Osteoblast (primary cell): Measurements from ENCODE around the gene GPR107. TPM values are rescaled to one million over a fixed set of nuclear protein-coding genes. Genes with fewer than 3 reads are reported as not detected.
A peak's percentile ranks its signal among the peaks of the same experiment; 100 is the strongest.

Experiments used
- DNase-seq: peaks from one replicate; pipeline ENCODE4 v3.0.0; 2011; ENCODE audit warnings: low spot score, mixed read lengths; ENCODE audit not compliant: insufficient read length; ENCODE audit errors: missing footprints
- H2AFZ ChIP-seq: 2 replicates; pipeline ENCODE4 v1.6.0; 2011; ENCODE audit warnings: mild to moderate bottlenecking, low read length
- H3K27ac ChIP-seq: 2 replicates; pipeline ENCODE4 v1.5.1; 2011; ENCODE audit warnings: mild to moderate bottlenecking, low read depth, low read length, moderate library complexity
- H3K27me3 ChIP-seq: 2 replicates; pipeline ENCODE4 v1.6.0; 2012; ENCODE audit warnings: mild to moderate bottlenecking, control low read depth, inconsistent platforms, low read length, moderate library complexity; ENCODE audit not compliant: insufficient read depth
- H3K36me3 ChIP-seq: 2 replicates; pipeline ENCODE4 v1.5.1; 2011; ENCODE audit warnings: mild to moderate bottlenecking, low read length, control low read depth, moderate library complexity; ENCODE audit not compliant: insufficient read depth
- H3K4me1 ChIP-seq: 2 replicates; pipeline ENCODE4 v1.5.1; 2011; ENCODE audit warnings: mild to moderate bottlenecking, low read length, control low read depth, moderate library complexity; ENCODE audit not compliant: insufficient read depth
- H3K4me2 ChIP-seq: 2 replicates; pipeline ENCODE4 v1.6.0; 2011; ENCODE audit warnings: mild to moderate bottlenecking, low read length; ENCODE audit not compliant: insufficient read depth
- H3K4me3 ChIP-seq: fragments of 200-600 bp; sonication (generic); 3 replicates; pipeline ENCODE4 v1.5.1; 2012; ENCODE audit warnings: mild to moderate bottlenecking, low read length, inconsistent platforms; ENCODE audit not compliant: insufficient read depth
- H3K79me2 ChIP-seq: 2 replicates; pipeline ENCODE4 v1.6.0; 2012; ENCODE audit warnings: mild to moderate bottlenecking, low read length, control low read depth, inconsistent platforms; ENCODE audit not compliant: insufficient read depth
- H3K9me3 ChIP-seq: 2 replicates; pipeline ENCODE4 v1.5.1; 2011; ENCODE audit warnings: low read depth, low read length, control low read depth
- H4K20me1 ChIP-seq: 2 replicates; pipeline ENCODE4 v1.6.0; 2012; ENCODE audit warnings: mild to moderate bottlenecking, low read length, control low read depth; ENCODE audit not compliant: insufficient read depth
- total RNA-seq: library from RNA; depleted of rRNA; stranded (reverse); fragments of >200 nt; gene quantifications from 2 replicates; pipeline ENCODE4 v1.2.3, GENCODE V29; 2012
- TF ChIP-seq, protein P1 (sequence below): IDR thresholded peaks from 2 replicates; pipeline ENCODE4 v1.5.1; 2011; ENCODE audit warnings: mild to moderate bottlenecking, low read depth, low read length, moderate library complexity; ENCODE audit errors: extremely low read depth

GPR107 gene
- total RNA-seq, 1 donor = 25.3 TPM

- Histone ChIP-seq H3K36me3 (no peaks in the 10 kb centered on the region), H3K4me1 (peaks cover 22% of the 10 kb centered on the region), H3K9me3 (no peaks in the 10 kb centered on the region), H3K79me2 (peaks cover 95% of the 10 kb centered on the region), H3K4me2 (no peak overlapping the region), H3K4me3 (no peak overlapping the region), H4K20me1 (peaks cover 74% of the 10 kb centered on the region), H2AFZ (no peak overlapping the region), H3K27me3 (no peaks in the 10 kb centered on the region), H3K27ac (no peak overlapping the region)
- TF ChIP-seq, protein P1, sequence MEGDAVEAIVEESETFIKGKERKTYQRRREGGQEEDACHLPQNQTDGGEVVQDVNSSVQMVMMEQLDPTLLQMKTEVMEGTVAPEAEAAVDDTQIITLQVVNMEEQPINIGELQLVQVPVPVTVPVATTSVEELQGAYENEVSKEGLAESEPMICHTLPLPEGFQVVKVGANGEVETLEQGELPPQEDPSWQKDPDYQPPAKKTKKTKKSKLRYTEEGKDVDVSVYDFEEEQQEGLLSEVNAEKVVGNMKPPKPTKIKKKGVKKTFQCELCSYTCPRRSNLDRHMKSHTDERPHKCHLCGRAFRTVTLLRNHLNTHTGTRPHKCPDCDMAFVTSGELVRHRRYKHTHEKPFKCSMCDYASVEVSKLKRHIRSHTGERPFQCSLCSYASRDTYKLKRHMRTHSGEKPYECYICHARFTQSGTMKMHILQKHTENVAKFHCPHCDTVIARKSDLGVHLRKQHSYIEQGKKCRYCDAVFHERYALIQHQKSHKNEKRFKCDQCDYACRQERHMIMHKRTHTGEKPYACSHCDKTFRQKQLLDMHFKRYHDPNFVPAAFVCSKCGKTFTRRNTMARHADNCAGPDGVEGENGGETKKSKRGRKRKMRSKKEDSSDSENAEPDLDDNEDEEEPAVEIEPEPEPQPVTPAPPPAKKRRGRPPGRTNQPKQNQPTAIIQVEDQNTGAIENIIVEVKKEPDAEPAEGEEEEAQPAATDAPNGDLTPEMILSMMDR = no peak
- peak; percentile 87 for DNase-seq
Observed at GRCh38 chr9:130179331-130179907, 125.7 kb downstream of the GPR107 start.

- no peak overlapping the region for H2AFZ ChIP-seq
- H4K20me1 ChIP-seq = peaks cover 65% of the 10 kb centered on the region
- H3K27me3 ChIP-seq = no peaks in the 10 kb centered on the region
- H3K36me3 ChIP-seq = no peaks in the 10 kb centered on the region
- DNase-seq = no peak
- peaks cover 93% of the 10 kb centered on the region for H3K79me2 ChIP-seq
- no peak overlapping the region for H3K27ac ChIP-seq
- no peak overlapping the region for H3K4me3 ChIP-seq
- no peaks in the 10 kb centered on the region for H3K9me3 ChIP-seq
- H3K4me1 ChIP-seq = peaks cover 29% of the 10 kb centered on the region
- TF ChIP-seq, protein P1 = no peak
- no peak overlapping the region for H3K4me2 ChIP-seq
Observed at GRCh38 chr9:130180516-130180915, 126.8 kb downstream of the GPR107 start.

- Histone ChIP-seq H2AFZ (no peak overlapping the region), H3K79me2 (peaks cover 93% of the 10 kb centered on the region), H3K9me3 (no peaks in the 10 kb centered on the region), H3K4me1 (peaks cover 42% of the 10 kb centered on the region), H3K27me3 (no peaks in the 10 kb centered on the region), H4K20me1 (peaks cover 65% of the 10 kb centered on the region), H3K4me3 (no peak overlapping the region), H3K27ac (no peak overlapping the region), H3K36me3 (no peaks in the 10 kb centered on the region), H3K4me2 (no peak overlapping the region)
- TF ChIP-seq, protein P1 = no peak
- DNase-seq = peak; percentile 35
Observed at GRCh38 chr9:130181678-130182380, 128.1 kb downstream of the GPR107 start.

DNA sequence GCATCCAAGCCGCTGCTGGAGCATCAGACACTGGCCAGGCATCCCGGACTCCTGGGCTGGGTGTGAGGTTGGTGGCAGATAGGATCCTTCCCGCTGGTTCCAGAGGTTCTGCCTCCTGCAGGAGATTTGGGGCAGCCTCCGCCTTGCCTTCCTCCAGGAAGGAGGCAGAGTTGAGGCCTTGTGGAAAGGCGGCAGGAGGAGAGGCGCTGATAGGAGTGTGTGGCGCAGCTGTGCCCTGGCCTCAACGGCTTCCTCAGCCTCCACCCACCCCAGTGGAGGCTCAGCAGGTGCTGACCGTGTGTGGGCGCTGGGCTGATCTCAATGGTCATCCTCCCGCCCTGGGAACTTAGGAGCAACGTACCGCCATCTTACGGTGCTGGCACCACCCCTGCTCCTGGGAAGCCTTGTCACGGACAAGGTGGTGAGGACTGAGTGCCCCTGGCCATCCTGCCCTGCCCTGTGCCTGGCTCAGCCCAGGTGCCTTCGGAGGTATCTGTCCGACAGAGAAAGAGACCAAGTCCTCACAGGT, 128.7 kb downstream of the GPR107 start:
- peaks cover 93% of the 10 kb centered on the region for H3K79me2 ChIP-seq
- DNase-seq = peak; percentile 69
- H3K9me3 ChIP-seq = no peaks in the 10 kb centered on the region
- H3K4me2 ChIP-seq = no peak overlapping the region
- peaks cover 64% of the 10 kb centered on the region for H4K20me1 ChIP-seq
- no peaks in the 10 kb centered on the region for H3K27me3 ChIP-seq
- no peak overlapping the region for H2AFZ ChIP-seq
- H3K36me3 ChIP-seq = no peaks in the 10 kb centered on the region
- peak overlapping the region; percentile 71 for H3K27ac ChIP-seq
- TF ChIP-seq, protein P1 = no peak
- H3K4me3 ChIP-seq = no peak overlapping the region
- peaks cover 48% of the 10 kb centered on the region for H3K4me1 ChIP-seq
